Measurements from ENCODE around the gene MAP3K7CL.

MAP3K7CL gene

GRCh38 chr21:29196670-29197191 lies 66.3 kb downstream of the MAP3K7CL start:
- DNase-seq (ENCODE audit: low read depth) = no peak

GRCh38 chr21:29201186-29201585 lies 70.7 kb downstream of the MAP3K7CL start:
- no peak for DNase-seq (ENCODE audit: low read depth)

GRCh38 chr21:29205009-29205408 lies 74.6 kb downstream of the MAP3K7CL start:
- no peak for DNase-seq (ENCODE audit: low read depth)

GRCh38 chr21:29205988-29206387 lies 75.5 kb downstream of the MAP3K7CL start:
- DNase-seq (ENCODE audit: low read depth) = no peak

- no peak for DNase-seq (ENCODE audit: low read depth)
These were observed 76.0 kb downstream of the MAP3K7CL start for GRCh38 chr21:29206445-29206844.

GRCh38 chr21:29207201-29207600 lies 76.8 kb downstream of the MAP3K7CL start:
- no peak for DNase-seq (ENCODE audit: low read depth)

GRCh38 chr21:29208044-29208681 lies 77.7 kb downstream of the MAP3K7CL start:
- no peak for DNase-seq (ENCODE audit: low read depth)

- DNase-seq (ENCODE audit: low read depth) = no peak
These were observed 78.2 kb downstream of the MAP3K7CL start for GRCh38 chr21:29208682-29209059.

- DNase-seq (ENCODE audit: low read depth) = no peak
These were observed 79.3 kb downstream of the MAP3K7CL start for GRCh38 chr21:29209696-29210095.

GRCh38 chr21:29211205-29211604 lies 80.8 kb downstream of the MAP3K7CL start:
- DNase-seq (ENCODE audit: low read depth) = no peak

- no peak for DNase-seq (ENCODE audit: low read depth)
These were observed 82.0 kb downstream of the MAP3K7CL start for GRCh38 chr21:29212446-29212845.

GRCh38 chr21:29213513-29214385 lies 83.3 kb downstream of the MAP3K7CL start:
- no peak for DNase-seq (ENCODE audit: low read depth)

GRCh38 chr21:29215709-29216108 lies 85.3 kb downstream of the MAP3K7CL start:
- no peak for DNase-seq (ENCODE audit: low read depth)

- DNase-seq (ENCODE audit: low read depth) = no peak
These were observed 87.4 kb downstream of the MAP3K7CL start for GRCh38 chr21:29217818-29218291.

- no peak for DNase-seq (ENCODE audit: low read depth)
These were observed 88.3 kb downstream of the MAP3K7CL start for GRCh38 chr21:29218749-29219148.

- no peak for DNase-seq (ENCODE audit: low read depth)
These were observed 88.8 kb downstream of the MAP3K7CL start for GRCh38 chr21:29219165-29219770.

GRCh38 chr21:29221253-29221744 lies 90.9 kb downstream of the MAP3K7CL start:
- DNase-seq (ENCODE audit: low read depth) = no peak

- DNase-seq (ENCODE audit: low read depth) = no peak
These were observed 93.6 kb downstream of the MAP3K7CL start for GRCh38 chr21:29224006-29224405.
